GM12878 (cell line): ENCODE measurements around the gene DDO. TPM values are rescaled to one million over a fixed set of nuclear protein-coding genes. Genes with fewer than 3 reads are reported as not detected.

Experiments
- ATAC-seq: fragments of 200-7000 bp; cut with Tn5 transposase; 3 replicates; pipeline ENCODE4 v1.9.1; 2020; ENCODE audit warnings: mild to moderate bottlenecking, moderate library complexity
- BruUV-seq: library from RNA; stranded (reverse); fragments of 400-500 nt; replicated peaks from 2 replicates; lab custom pipeline; 2021; lab: Mats Ljungman, UMichigan
- CTCF ChIA-PET: fragments of 300-600 bp; sonication (Branson Sonifier 250); formaldehyde crosslinking; extraction: SDS; loops from one replicate; lab custom pipeline; 2021; ENCODE audit warnings: inconsistent platforms; lab: Yijun Ruan, JAX
- POLR2A ChIA-PET: fragments of 350-600 bp; formaldehyde crosslinking; extraction: SDS; loops from one replicate; lab custom pipeline; 2021; ENCODE audit warnings: inconsistent platforms; lab: Charles Lee
- RAD21 ChIA-PET: fragments of 300-600 bp; sonication (Branson Sonifier 250); formaldehyde crosslinking; loops from one replicate; lab custom pipeline; 2023; ENCODE audit warnings: antibody characterized with exemption; ENCODE audit not compliant: unreplicated experiment; lab: Charles Lee
- SMC1A ChIA-PET: fragments of 300-600 bp; sonication (Branson Sonifier 250); formaldehyde crosslinking; loops from one replicate; lab custom pipeline; 2023; ENCODE audit not compliant: unreplicated experiment, uncharacterized antibody; lab: Charles Lee
- DNase-seq: peaks from one replicate; pipeline ENCODE4 v3.0.0-alpha.2; 2011; ENCODE audit warnings: low read depth, low spot score
- FAIRE-seq: peaks from 3 replicates; lab custom pipeline; 2011; peaks lifted over from hg19 to GRCh38; lab: Jason Lieb, UNC
- H2AFZ ChIP-seq: 2 replicates; pipeline ENCODE4 v1.6.0; 2011; ENCODE audit warnings: low read depth, low read length, control low read depth; ENCODE audit not compliant: control insufficient read depth
- H3K27ac ChIP-seq: 2 replicates; pipeline ENCODE4 v1.5.1; 2011; ENCODE audit warnings: control low read depth; ENCODE audit not compliant: control insufficient read depth, insufficient read depth
- H3K27me3 ChIP-seq, 2 experiments: replicated peaks in 1 of 2; 2 replicates each; pipeline versions ENCODE4 v1.6.0 to v1.6.1; 2011; ENCODE audit warnings: low read length in 1 of 2; ENCODE audit not compliant: control insufficient read depth in 2 of 2, insufficient read depth in 2 of 2
- H3K36me3 ChIP-seq, 2 experiments: 2 replicates each; pipeline ENCODE4 v1.5.1; 2011; ENCODE audit warnings: low read length in 1 of 2; ENCODE audit not compliant: control insufficient read depth in 2 of 2, insufficient read depth in 2 of 2
- H3K4me1 ChIP-seq: 2 replicates; pipeline ENCODE4 v1.6.1; 2011; ENCODE audit warnings: mild to moderate bottlenecking, low read length, moderate library complexity, mixed read lengths; ENCODE audit not compliant: control insufficient read depth, insufficient read depth
- H3K4me2 ChIP-seq: 2 replicates; pipeline ENCODE4 v1.6.0; 2011; ENCODE audit warnings: control low read depth; ENCODE audit not compliant: control insufficient read depth, insufficient read depth
- H3K4me3 ChIP-seq: fragments of 200-600 bp; sonication (generic); 2 replicates; pipeline ENCODE4 v1.5.1; 2016
- H3K79me2 ChIP-seq: 2 replicates; pipeline ENCODE4 v1.6.0; 2011; ENCODE audit warnings: low read length; ENCODE audit not compliant: control insufficient read depth, insufficient read depth
- H3K9ac ChIP-seq: 2 replicates; pipeline ENCODE4 v1.8.0; 2011; ENCODE audit warnings: low read length, control low read depth, mixed read lengths; ENCODE audit not compliant: control insufficient read depth, insufficient read depth
- H3K9me3 ChIP-seq: replicated peaks from 3 replicates; pipeline ENCODE4 v1.5.1; 2011; ENCODE audit warnings: mild to moderate bottlenecking, low read length; ENCODE audit not compliant: control insufficient read depth, insufficient read depth
- H4K20me1 ChIP-seq: 2 replicates; pipeline ENCODE4 v1.6.0; 2011; ENCODE audit not compliant: control insufficient read depth, insufficient read depth
- CHD2 ChIP-seq: IDR thresholded peaks from 2 replicates; pipeline ENCODE4 v1.6.1; 2011; ENCODE audit warnings: low read depth, low read length, improper control_type of control experiment, borderline replicate concordance
- E4F1 ChIP-seq: fragments of 450-650 bp; IDR thresholded peaks from 2 replicates; pipeline ENCODE4 v1.6.1; 2018; ENCODE audit warnings: borderline replicate concordance, mild to moderate bottlenecking; ENCODE audit not compliant: partially characterized antibody
- EZH2 ChIP-seq: IDR thresholded peaks from 2 replicates; pipeline ENCODE4 v1.6.1; 2012; ENCODE audit warnings: low read depth, mild to moderate bottlenecking, control low read depth, inconsistent platforms, low read length, borderline replicate concordance; ENCODE audit not compliant: control insufficient read depth
- SKIL ChIP-seq: fragments of 450-650 bp; IDR thresholded peaks from 2 replicates; pipeline ENCODE4 v1.6.1; 2017; ENCODE audit warnings: mild to moderate bottlenecking, low read depth, inconsistent platforms; ENCODE audit not compliant: poor library complexity, severe bottlenecking
- TCF7 ChIP-seq: IDR thresholded peaks from 2 replicates; pipeline ENCODE4 v1.6.1; 2014; ENCODE audit warnings: antibody characterized with exemption, borderline replicate concordance
- ZSCAN29 ChIP-seq: fragments of 450-650 bp; IDR thresholded peaks from 2 replicates; pipeline ENCODE4 v1.6.1; 2017; ENCODE audit warnings: mild to moderate bottlenecking, moderate library complexity
- WGBS: methylation state at CpG from one replicate; pipeline ENCODE4 v1.1.6; 2016; ENCODE audit warnings: low lambda C conversion rate; ENCODE audit not compliant: insufficient replicate concordance, insufficient coverage; ENCODE audit errors: missing lambda C conversion rate; 5-methylcytosine and 5-hydroxymethylcytosine counted together
- in situ Hi-C: fragments of 300-500 bp; cut with MboI; formaldehyde crosslinking; loops from 9 replicates; pipeline ENCODE4 v1.14.3; 2018; ENCODE audit warnings: mixed read lengths
- intact Hi-C: fragments of 100-400 bp; cut with micrococcal nuclease; formaldehyde crosslinking; loops from one replicate; pipeline ENCODE4 v1.14.2; 2022; ENCODE audit not compliant: unreplicated experiment
- polyA plus RNA-seq, 11 experiments: library from polyadenylated mRNA; depleted of rRNA in 4 of 11; unstranded in 6 of 11; stranded (reverse) in 5 of 11; fragments of >200 nt; fragmentation: Nextera tagmentation in 4 of 11; fragmentation: Illumina TruSeq in 1 of 11; extraction: Ambion mirVana in 4 of 11; extraction: Trizol in 1 of 11; gene quantifications; 1 replicate in 1 of 11; 2 replicates in 10 of 11; pipeline versions ENCODE4 v1.2.1 to v1.2.3, GENCODE V29; 2011 to 2016; ENCODE audit warnings: inconsistent platforms in 2 of 11, missing spikeins in 2 of 11, low read depth in 1 of 11
- total RNA-seq, 4 experiments: library from RNA; depleted of rRNA in 3 of 4; stranded (reverse); fragments of >200 nt in 3 of 4; fragmentation: Illumina TruSeq in 1 of 4; extraction: Trizol in 1 of 4; gene quantifications; 2 replicates each; pipeline versions ENCODE4 v1.2.1 to v1.2.3, GENCODE V29; 2013 to 2021
- TF ChIP-seq, protein P1 (sequence below): IDR thresholded peaks from 2 replicates; pipeline ENCODE4 v1.6.1; 2012; ENCODE audit warnings: low read depth, low read length, improper control_type of control experiment
- TF ChIP-seq, protein P2 (sequence below): fragments of 450-650 bp; IDR thresholded peaks from 2 replicates; pipeline ENCODE4 v1.6.1; 2014; ENCODE audit warnings: mild to moderate bottlenecking
- TF ChIP-seq, protein P3 (sequence below): IDR thresholded peaks from 2 replicates; pipeline ENCODE4 v1.6.1; 2012; ENCODE audit warnings: low read depth, low read length, improper control_type of control experiment

DDO gene
- total and polyA plus RNA-seq, 10 of the 15 experiments (the other 5 are each of a cell fraction or from before 2014, with no cell fraction given), result 0.04 to 0.14 (median 0.09) TPM; not detected in 6

DNA sequence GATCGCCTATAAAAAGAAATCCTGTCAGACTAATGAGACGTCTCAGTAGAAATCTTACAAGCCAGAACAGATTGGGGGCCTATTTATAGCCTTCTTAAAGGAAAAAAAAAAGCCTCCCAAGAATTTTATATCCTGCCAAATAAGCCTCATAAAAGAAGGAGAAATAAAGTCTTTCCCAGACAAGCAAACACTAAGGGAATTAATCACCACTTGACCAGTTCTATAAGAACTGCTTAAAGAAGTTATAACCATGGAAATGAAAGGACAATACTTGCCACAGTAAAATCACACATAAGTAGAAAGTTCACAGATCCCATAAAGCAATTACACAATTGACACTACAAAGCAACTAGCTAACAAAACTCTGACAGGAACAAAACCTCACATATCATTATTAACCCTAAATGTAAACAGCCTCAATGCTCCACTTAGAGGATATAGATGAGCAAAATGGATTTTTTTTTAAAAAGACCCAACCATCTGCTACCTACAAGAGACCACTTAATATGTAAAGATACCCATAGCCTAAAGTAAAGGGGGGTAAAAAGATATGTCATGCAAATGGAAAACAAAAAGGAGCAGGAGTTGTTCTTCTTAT is 47.6 kb upstream of the DDO start:
- intact Hi-C loops (no loop called here), in situ Hi-C loops (no loop called here)
- TF ChIP-seq EZH2, result no peak
- TF ChIP-seq, protein P1, sequence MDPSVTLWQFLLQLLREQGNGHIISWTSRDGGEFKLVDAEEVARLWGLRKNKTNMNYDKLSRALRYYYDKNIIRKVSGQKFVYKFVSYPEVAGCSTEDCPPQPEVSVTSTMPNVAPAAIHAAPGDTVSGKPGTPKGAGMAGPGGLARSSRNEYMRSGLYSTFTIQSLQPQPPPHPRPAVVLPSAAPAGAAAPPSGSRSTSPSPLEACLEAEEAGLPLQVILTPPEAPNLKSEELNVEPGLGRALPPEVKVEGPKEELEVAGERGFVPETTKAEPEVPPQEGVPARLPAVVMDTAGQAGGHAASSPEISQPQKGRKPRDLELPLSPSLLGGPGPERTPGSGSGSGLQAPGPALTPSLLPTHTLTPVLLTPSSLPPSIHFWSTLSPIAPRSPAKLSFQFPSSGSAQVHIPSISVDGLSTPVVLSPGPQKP, result no peak
- RAD21 ChIA-PET, result no interaction called here
- H3K4me2 ChIP-seq, result no peak overlapping the region
- H3K27ac ChIP-seq, result no peak overlapping the region
- POLR2A ChIA-PET, result no interaction called here
- H3K36me3 ChIP-seq, result no peaks in the 10 kb centered on the region
- H4K20me1 ChIP-seq, result no peaks in the 10 kb centered on the region
- H3K4me3 ChIP-seq, result no peak overlapping the region
- no peak for DNase-seq
- SMC1A ChIA-PET, result no interaction called here
- no peak overlapping the region for H2AFZ ChIP-seq
- H3K9ac ChIP-seq, result no peak overlapping the region
- no peak for FAIRE-seq
- no peak for ATAC-seq
- no peaks in the 10 kb centered on the region for H3K4me1 ChIP-seq
- no TSS peak for BruUV-seq
- no peaks in the 10 kb centered on the region; a peak in 1 of 4 replicates for H3K27me3 ChIP-seq
- no peaks in the 10 kb centered on the region for H3K79me2 ChIP-seq
- 56% methylated on average over 2 of the region's 2 CpGs for WGBS
- H3K9me3 ChIP-seq, result no peaks in the 10 kb centered on the region
- CTCF ChIA-PET, result no interaction called here

DNA sequence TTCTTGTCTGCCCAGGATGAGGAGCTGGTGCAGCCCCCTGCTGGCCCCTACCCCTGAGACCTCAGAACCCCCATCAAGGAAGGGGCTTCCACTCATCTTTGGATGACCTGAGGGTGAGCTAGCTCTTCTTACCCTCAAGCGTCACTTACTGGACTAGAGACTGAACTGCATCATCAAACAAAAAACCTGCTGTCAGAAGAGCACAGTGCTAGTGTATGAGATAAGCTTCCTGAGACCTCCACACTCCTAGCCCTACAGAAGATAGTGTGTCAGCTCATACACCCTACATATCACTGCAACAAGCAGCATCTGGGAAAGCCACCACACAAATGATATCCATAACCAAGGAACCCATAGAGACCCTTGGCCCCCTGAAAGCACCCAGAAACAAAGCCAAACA is 46.0 kb upstream of the DDO start:
- H2AFZ ChIP-seq, result no peak overlapping the region
- ChIA-PET POLR2A (interaction anchor here (0.5 kb wide), 1 partner anchor 54 kb away, joined by 4 read pairs; no protein-coding TSS in a partner anchor), CTCF (no interaction called here), SMC1A (no interaction called here), RAD21 (no interaction called here)
- FAIRE-seq, result no peak
- ATAC-seq, result no peak
- no TSS peak for BruUV-seq
- H3K4me3 ChIP-seq, result no peak overlapping the region
- H3K9me3 ChIP-seq, result no peaks in the 10 kb centered on the region
- H3K27ac ChIP-seq, result no peak overlapping the region
- no peaks in the 10 kb centered on the region for H3K4me1 ChIP-seq
- no peaks in the 10 kb centered on the region for H3K79me2 ChIP-seq
- intact Hi-C loops (no loop called here), in situ Hi-C loops (no loop called here)
- H4K20me1 ChIP-seq, result no peaks in the 10 kb centered on the region
- H3K27me3 ChIP-seq, result no peaks in the 10 kb centered on the region; a peak in 1 of 4 replicates
- H3K4me2 ChIP-seq, result no peak overlapping the region
- no peak for DNase-seq
- 0% methylated on average over 1 of the region's 1 CpG for WGBS
- H3K9ac ChIP-seq, result no peak overlapping the region
- no peaks in the 10 kb centered on the region for H3K36me3 ChIP-seq
- TF ChIP-seq ZSCAN29, result no peak
- TF ChIP-seq, protein P2, sequence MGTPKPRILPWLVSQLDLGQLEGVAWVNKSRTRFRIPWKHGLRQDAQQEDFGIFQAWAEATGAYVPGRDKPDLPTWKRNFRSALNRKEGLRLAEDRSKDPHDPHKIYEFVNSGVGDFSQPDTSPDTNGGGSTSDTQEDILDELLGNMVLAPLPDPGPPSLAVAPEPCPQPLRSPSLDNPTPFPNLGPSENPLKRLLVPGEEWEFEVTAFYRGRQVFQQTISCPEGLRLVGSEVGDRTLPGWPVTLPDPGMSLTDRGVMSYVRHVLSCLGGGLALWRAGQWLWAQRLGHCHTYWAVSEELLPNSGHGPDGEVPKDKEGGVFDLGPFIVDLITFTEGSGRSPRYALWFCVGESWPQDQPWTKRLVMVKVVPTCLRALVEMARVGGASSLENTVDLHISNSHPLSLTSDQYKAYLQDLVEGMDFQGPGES, result no peak
- no peak for TF ChIP-seq SKIL
- TF ChIP-seq TCF7, result no peak
- TF ChIP-seq E4F1, result no peak
- TF ChIP-seq, protein P3, sequence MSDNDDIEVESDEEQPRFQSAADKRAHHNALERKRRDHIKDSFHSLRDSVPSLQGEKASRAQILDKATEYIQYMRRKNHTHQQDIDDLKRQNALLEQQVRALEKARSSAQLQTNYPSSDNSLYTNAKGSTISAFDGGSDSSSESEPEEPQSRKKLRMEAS, result no peak
- TF ChIP-seq CHD2, result no peak
